GDM1 (cell line): Measurements from ENCODE around the gene CXXC4.

Source experiments
- DNase-seq: peaks from one replicate; lab custom pipeline; 2025; lab: John Stamatoyannopoulos, UW

CXXC4 gene

GRCh38 chr4:104494822-104495559, at the start of gene CXXC4:
TSS of gene CXXC4 (minus strand) at chr4:104494894. CDS start at chr4:104491802, 3,092 bp downstream.
- no peak for DNase-seq

GRCh38 chr4:104533156-104533555, 38.5 kb upstream of the CXXC4 start:
- DNase-seq, result no peak

- DNase-seq, result no peak
These were observed 38.0 kb upstream of the CXXC4 start for GRCh38 chr4:104532677-104533076.

GRCh38 chr4:104531390-104531789, 36.7 kb upstream of the CXXC4 start:
- DNase-seq, result no peak

GRCh38 chr4:104530426-104530825, 35.7 kb upstream of the CXXC4 start:
- no peak for DNase-seq

GRCh38 chr4:104524591-104524990, 29.9 kb upstream of the CXXC4 start:
- DNase-seq, result no peak

- no peak for DNase-seq
These were observed 29.3 kb upstream of the CXXC4 start for GRCh38 chr4:104524026-104524425.

- no peak for DNase-seq
These were observed 24.9 kb upstream of the CXXC4 start for GRCh38 chr4:104519588-104519987.

DNA sequence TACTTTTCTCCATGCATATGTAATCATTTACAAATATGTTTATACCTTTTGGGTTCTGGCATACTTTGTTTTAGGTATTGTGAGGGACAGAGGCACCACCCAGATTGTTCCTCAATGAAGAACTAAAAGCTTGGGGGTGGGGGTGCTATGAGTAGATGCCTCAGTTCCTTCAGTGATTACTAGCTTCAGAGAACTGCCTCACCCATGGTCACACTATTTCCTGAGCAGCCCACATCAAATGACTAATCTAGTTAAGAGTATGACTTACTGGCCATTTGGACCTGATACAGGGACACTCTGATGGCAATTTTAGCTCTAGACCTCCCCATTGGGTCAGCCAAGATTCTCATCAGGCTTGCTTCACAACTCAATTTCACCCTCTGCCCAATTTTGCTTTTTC, 22.2 kb upstream of the CXXC4 start:
- no peak for DNase-seq

GRCh38 chr4:104508224-104508623, 13.5 kb upstream of the CXXC4 start:
- no peak for DNase-seq

- no peak for DNase-seq
These were observed 12.4 kb upstream of the CXXC4 start for GRCh38 chr4:104507112-104507511.

GRCh38 chr4:104504536-104504935, 9.8 kb upstream of the CXXC4 start:
- no peak for DNase-seq

DNA sequence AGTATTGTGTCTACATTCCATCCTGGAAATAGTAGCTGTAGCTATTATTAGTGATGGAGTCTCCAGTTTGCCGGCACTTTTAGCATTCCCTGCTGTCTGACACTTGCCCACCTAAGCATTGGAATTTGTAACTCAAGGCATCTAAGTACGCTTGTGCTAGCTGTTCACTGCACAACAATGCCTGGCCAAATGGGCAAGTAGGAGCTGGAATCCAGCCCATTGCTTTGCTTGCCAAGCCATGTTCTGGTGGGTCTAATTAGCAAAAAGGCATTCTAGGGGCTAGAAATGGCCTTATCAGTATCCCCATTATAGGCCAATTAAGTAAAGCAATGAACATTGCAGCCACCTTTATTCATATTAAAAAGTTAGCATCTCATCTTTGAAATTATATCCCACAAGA, 7.8 kb upstream of the CXXC4 start:
- no peak for DNase-seq

DNA sequence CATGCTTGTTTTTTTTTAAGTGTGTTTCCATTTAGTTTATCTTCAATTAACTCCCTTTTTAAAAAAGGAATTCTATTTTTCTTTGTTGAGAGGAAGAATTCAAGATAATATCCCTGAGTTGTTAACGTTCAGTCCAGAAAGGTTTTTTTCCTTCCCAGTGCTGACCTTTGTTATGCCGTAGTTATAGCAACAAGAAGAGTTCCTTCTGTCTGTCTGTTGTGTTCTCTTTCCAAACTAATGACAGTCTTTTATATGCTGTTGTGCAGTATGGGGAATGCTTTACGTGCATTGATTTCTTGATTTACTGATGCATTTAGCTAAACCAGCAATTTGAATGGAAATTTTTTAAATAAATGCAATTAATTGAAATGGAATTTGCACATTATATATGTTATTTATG, 6.6 kb upstream of the CXXC4 start:
- DNase-seq, result no peak

DNA sequence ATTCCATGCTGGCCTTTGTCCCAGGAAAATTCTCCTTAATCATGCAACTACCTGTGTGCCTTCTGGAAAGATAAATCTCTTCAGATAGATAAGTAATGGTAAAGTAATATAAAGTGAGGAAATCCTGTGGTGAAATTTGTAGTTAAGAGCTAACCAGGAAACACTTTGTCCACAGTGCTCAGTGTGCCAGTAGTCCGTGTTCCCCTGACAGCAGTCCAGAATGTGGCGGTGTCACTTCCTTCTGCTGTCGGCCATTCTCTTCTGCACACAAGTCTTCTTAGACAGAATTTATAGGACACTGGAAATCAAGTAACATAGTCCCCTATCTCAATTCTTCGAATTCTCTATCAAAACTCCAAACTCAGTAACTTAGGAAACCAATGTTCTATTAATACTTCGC, 5.7 kb upstream of the CXXC4 start:
- DNase-seq, result no peak

DNA sequence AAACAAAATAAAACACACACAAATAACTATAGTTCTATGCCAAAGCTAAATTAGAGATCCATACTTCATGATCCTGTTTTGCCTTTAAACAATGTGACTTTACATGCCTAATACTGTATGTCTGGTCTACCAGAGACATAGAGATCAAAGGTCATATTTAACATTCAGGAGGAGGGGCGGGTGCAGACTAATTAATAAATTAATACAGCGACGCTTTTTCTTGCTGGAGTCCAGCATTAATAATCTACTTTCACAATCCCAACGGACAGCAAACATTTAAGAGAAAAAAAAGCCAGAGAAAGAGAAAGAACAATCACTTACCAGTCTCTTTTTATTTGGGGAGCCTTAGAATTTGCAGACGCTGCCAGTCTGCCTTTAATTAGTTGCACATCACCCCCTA, 509 bp downstream of the CXXC4 start:
- no peak for DNase-seq

DNA sequence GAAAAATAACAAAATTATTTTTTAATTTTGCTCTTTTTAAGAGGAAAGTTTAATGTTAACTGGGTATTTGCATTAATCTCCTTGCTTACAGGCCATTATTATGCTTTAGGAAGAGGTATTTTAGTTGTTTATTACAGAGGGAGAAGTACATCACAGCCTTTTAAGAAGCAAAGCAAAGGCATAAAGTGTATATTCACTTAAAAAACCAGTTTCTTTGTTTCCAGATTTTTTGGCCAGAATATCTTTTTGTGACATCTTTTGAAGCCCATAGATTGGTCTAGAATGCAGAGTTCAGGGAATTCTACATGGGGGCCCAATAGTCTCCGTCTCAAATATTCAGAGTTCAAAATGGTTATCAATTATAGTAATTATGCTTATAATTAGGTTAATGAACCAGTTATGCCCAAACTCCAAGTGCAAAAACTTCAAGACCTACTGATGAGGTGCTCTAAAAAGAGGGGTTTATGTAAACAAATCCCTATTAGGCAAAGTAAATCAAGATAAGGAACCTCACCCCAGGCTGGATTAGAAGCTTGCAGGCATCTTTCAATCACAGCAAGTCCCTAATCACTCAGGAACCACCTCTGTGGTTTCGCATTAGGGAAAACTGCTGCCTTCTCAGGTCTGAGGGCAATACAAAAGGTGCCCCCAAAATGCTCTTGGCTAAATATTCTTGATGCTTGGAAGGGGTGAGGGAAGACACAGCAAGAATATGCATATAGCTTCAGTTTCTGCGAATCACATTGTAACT, 1.4 kb downstream of the CXXC4 start:
- no peak for DNase-seq

DNA sequence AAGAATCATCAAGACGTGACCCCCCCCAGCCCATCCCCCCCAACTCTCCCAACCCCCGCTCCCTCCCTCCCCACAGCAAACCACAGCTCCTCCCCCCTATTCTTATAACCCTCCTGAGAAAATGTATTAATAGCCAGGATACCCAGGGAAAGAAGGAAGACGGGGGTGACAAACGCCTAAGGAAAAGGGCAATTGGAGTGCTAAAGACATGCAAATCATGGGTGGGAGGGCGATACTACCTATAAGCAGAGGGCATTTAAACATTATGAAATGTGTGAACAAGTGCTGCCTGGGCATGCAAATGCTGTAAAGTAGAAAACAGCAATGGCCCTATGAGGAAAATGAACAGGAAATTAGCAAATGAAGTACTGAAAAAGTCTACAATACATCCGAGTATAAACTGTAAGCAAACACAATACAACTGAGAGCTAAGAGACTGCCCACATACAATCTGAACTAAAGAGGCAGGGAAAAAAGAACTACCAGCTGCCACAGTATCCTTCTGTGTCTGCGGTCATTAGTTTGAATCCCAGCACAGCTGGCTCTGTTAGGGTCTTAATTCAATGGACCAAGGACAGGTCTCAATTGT, 2.4 kb downstream of the CXXC4 start:
- DNase-seq, result no peak

DNA sequence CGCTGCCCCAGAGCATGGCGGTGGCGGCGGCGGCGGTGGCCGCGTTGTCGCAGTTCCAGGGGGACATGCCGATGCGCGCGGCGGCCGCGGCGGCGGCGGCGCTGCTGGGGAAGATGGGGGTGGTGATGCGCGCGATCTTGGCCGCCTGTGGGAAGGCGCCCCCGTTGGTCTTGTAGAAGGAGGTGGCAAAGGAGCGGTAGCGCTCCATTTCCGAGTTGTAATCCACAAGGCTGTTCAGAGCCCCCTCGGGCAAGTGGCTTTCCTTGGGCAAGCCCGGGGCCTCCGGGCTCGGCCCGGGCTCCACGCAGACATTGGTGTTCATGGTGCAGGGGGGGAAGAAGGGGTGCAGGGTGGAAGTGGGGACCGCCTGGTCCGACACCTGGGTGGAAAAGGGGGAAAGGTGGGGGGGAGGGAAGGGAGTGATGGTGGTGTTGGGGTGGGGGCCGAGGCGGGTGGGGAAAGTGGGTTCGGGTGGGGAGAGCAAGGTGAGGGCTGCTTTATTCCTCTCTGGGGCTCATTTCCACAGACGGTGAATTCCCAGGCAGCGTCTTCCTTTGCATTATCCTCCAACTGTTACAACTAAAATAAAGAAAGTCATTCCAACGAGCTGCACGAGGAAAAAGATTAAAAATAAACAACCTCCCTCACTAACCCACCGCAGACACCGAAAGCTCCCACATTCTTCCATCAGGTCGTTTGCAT, 3.1 kb downstream of the CXXC4 start:
- DNase-seq, result no peak

- DNase-seq, result peak; percentile 12
These were observed 3.8 kb downstream of the CXXC4 start for GRCh38 chr4:104490770-104491480.

DNA sequence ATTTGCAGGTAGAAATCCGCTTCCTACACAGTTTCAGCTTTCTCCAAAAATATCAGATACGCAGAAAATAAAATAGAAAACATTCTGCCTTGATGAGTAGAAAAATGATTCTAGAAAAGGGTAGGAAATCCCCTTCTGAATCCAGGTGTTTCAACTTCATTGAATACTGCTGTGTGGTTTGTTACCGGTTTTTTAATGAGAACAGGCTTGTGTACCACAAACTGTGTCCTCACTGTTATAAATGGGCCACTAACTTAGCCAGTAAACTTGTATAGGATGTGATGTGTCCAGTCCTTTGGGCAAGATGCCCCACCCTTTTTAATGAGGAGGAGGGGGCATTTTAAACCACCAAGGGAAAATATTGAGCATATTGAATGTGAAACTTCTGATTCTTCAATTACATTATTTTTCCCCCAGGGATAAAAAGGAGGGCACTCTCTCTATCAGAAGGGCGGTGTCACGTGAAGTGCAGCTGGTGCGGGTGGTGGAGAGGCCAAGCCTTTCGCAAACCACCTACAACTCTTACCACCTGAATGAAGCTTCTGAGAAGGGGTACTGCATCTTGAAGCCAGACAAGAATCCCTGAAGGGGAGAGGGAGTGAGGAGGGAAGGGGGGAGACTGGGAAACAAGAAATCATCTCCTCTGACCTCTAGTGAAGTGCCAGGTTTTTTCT, 4.5 kb downstream of the CXXC4 start:
- no peak for DNase-seq
